ENCODE measurements around the gene TRMT61B. TPM values are rescaled to one million over a fixed set of nuclear protein-coding genes. Genes with fewer than 3 reads are reported as not detected.

TRMT61B gene
- total and polyA plus RNA-seq, 11 donors: 12.9 to 54.7 (median 16.1) TPM

DNA sequence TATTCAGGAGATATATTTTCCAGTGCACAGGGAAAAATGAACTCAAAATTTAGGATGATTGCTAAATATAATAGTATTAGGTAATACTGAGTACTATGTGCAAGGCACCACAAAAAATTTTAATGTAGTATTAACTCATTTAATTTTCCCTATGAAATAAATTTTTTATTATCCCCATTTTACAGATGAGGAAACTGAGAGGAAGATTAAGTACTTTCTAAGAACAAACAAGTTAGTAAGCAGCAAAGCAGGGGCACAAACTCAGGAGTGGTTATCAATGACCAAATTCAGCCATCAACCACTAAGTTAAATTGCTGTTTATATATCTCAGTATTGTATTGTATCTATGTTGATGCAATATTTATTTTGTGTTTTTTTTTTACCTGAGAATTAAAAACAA, 45.2 kb downstream of the TRMT61B start:
- H3K36me3 ChIP-seq: no peaks in the 10 kb centered on the region
- DNase-seq: no peak
- TF ChIP-seq, protein P1, sequence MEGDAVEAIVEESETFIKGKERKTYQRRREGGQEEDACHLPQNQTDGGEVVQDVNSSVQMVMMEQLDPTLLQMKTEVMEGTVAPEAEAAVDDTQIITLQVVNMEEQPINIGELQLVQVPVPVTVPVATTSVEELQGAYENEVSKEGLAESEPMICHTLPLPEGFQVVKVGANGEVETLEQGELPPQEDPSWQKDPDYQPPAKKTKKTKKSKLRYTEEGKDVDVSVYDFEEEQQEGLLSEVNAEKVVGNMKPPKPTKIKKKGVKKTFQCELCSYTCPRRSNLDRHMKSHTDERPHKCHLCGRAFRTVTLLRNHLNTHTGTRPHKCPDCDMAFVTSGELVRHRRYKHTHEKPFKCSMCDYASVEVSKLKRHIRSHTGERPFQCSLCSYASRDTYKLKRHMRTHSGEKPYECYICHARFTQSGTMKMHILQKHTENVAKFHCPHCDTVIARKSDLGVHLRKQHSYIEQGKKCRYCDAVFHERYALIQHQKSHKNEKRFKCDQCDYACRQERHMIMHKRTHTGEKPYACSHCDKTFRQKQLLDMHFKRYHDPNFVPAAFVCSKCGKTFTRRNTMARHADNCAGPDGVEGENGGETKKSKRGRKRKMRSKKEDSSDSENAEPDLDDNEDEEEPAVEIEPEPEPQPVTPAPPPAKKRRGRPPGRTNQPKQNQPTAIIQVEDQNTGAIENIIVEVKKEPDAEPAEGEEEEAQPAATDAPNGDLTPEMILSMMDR (IDR thresholded peaks at IDR 0.05): no peak
- no peak for TF ChIP-seq POLR2A (IDR thresholded peaks at IDR 0.05)

DNA sequence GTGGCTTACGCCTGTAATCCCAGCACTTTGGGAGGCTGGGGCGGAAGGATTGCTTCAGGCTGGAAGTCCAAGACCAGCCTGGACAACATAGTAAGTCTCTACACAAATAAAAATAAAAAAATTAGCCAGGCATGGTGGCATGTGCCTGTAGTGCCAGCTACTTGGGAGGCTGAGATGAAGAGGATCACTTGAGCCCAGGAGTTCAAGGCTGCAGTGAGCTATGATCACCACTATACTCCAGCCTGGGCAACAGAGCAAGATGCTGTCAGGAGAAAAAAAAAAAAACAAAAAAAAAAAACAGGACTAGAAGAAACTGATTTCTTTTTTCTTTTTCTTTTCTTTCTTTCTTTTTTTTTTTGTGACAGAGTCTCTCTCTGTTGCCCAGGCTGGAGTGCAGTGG, 45.9 kb downstream of the TRMT61B start:
- intact Hi-C loops (cut with DNase I): loop anchor here in 3 of 10 donors (5.0 to 10.0 kb wide), 4 partner anchors 371 to 1251 kb away; no protein-coding TSS in a partner anchor
- Histone ChIP-seq H3K27me3 (no peaks in the 10 kb centered on the region), H3K27ac (no peak overlapping the region), H3K4me3 (no peak overlapping the region), H3K4me1 (peaks cover 0 to 3% (median 0%) of the 10 kb centered on the region in 12 donors), H3K36me3 (no peaks in the 10 kb centered on the region), H3K9me3 (no peaks in the 10 kb centered on the region)
- no peak for DNase-seq
- WGBS, 4 donors: 96 to 100% (median 97%) methylated on average over 2 of the region's 2 CpGs
- ATAC-seq: no peak
- no peak for TF ChIP-seq POLR2A (IDR thresholded peaks at IDR 0.05)
- TF ChIP-seq, protein P1 (IDR thresholded peaks at IDR 0.05): no peak

More for the DNA sequence above, 45.2 kb downstream of the TRMT61B start:
- intact Hi-C loops (cut with DNase I): loop anchor here in 3 of 10 donors (5.0 to 10.0 kb wide), 4 partner anchors 370 to 1250 kb away; no protein-coding TSS in a partner anchor
- Histone ChIP-seq H3K27ac (no peak overlapping the region), H3K27me3 (no peaks in the 10 kb centered on the region), H3K4me1 (peaks cover 0 to 3% (median 0%) of the 10 kb centered on the region in 12 donors), H3K9me3 (no peaks in the 10 kb centered on the region), H3K4me3 (no peak overlapping the region)
- ATAC-seq: no peak

DNA sequence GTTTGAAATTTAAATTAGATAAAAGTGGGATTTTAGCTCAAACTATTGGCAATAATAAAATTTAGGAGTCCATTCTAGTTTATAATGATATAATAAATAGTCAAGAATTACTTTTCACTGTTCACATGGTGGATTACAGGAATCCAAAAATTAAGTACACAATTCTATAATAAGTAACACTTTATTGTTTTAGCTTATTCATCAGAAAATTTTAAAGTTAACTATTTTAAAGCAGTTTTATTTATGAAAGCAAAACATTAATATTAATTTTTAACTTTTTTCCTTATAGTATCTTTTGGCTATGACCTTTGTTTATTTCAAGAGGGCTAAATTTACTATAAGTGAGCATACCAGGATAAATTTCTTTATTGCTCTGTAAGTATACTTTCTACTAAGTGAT, 48.1 kb downstream of the TRMT61B start:
- DNase-seq: no peak
- intact Hi-C loops (cut with DNase I): loop anchor here in 3 of 10 donors (5.0 to 10.0 kb wide), 4 partner anchors 373 to 1253 kb away; no protein-coding TSS in a partner anchor
- no peak for TF ChIP-seq POLR2A (IDR thresholded peaks at IDR 0.05)
- TF ChIP-seq, protein P1 (IDR thresholded peaks at IDR 0.05): no peak

DNA sequence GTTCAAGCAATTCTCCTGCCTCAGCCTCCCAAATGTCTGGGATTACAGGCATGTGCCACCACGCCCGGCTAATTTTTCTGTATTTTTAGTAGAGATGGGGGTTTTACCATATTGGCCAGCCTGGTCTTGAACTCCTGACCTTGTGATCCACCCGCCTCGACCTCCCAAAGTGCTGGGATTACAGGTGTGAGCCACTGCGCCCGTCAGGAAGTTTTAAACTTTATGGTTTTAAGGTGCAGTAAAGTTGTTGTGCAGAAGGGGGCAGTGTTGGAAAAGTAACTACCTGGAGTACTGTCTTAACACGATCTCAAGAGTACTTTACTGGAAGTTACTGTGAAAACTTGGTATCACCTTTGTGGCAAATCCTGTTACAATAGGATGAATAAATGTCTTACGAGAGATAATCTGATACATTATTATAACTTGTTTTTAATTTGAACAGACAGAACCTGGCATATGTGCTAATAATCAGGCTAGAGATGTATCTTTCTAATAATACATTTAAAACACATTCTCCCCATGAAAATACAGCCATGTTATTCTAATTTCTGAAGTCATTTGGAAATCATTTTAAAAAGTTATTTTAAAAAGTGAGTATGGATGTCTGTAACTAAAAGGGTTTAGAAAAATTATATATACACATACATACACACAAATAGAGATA, 48.7 kb downstream of the TRMT61B start:
- intact Hi-C loops (cut with DNase I): loop anchor here in 3 of 10 donors (5.0 to 10.0 kb wide), 4 partner anchors 373 to 1253 kb away; no protein-coding TSS in a partner anchor
- H3K9me3 ChIP-seq: no peaks in the 10 kb centered on the region
- no peaks in the 10 kb centered on the region for H3K27me3 ChIP-seq
- 0 to 10% (median 5%) methylated on average over 8 of the region's 8 CpGs for WGBS, 4 donors
- H3K27ac ChIP-seq: no peak overlapping the region
- ATAC-seq (peak in 3 of 4 donors; percentile 60 to 69 (median 67)), DNase-seq (peak in 2 of 5 donors; percentile 18 to 25)
- TF ChIP-seq POLR2A (IDR thresholded peaks at IDR 0.05): no peak
- TF ChIP-seq, protein P1 (IDR thresholded peaks at IDR 0.05): peak; percentile 51 to 76 (median 66)
- H3K36me3 ChIP-seq: no peaks in the 10 kb centered on the region
- H3K4me3 ChIP-seq: no peak overlapping the region
- peaks cover 0 to 3% (median 0%) of the 10 kb centered on the region in 12 donors for H3K4me1 ChIP-seq

More for the DNA sequence above, 48.1 kb downstream of the TRMT61B start:
- Histone ChIP-seq H3K4me1 (peaks cover 0 to 3% (median 0%) of the 10 kb centered on the region in 12 donors), H3K27me3 (no peaks in the 10 kb centered on the region), H3K9me3 (no peaks in the 10 kb centered on the region), H3K36me3 (no peaks in the 10 kb centered on the region), H3K27ac (no peak overlapping the region), H3K4me3 (no peak overlapping the region)
- ATAC-seq: no peak

Measured in heart left ventricle (tissue), 16 donors.